IMR-90 (cell line): ENCODE data around the gene HERC5. TPM values are rescaled to one million over a fixed set of nuclear protein-coding genes. Genes with fewer than 3 reads are reported as not detected.

ENCODE experiments used
- ATAC-seq: fragments of 200-7000 bp; cut with Tn5 transposase; 2 replicates; pipeline ENCODE4 v1.9.1; 2020; ENCODE audit warnings: low read depth, mild to moderate bottlenecking, moderate library complexity
- BruUV-seq: library from RNA; stranded (reverse); fragments of 400-500 nt; replicated peaks from 2 replicates; lab custom pipeline; 2021; lab: Mats Ljungman, UMichigan
- CTCF ChIA-PET: fragments of 300-600 bp; formaldehyde crosslinking; extraction: SDS; loops from one replicate; lab custom pipeline; 2021; ENCODE audit warnings: antibody characterized with exemption; lab: Yijun Ruan, JAX
- POLR2A ChIA-PET: fragments of 300-600 bp; sonication (Branson Sonifier 250); formaldehyde crosslinking; loops from one replicate; lab custom pipeline; 2022; ENCODE audit warnings: antibody characterized with exemption; ENCODE audit not compliant: unreplicated experiment; lab: Charles Lee
- DNase-seq: peaks from one replicate; pipeline ENCODE4 v3.0.0; 2013
- H2AFZ ChIP-seq: replicated peaks from 2 replicates; pipeline ENCODE3; 2013; ENCODE audit warnings: low read length, mild to moderate bottlenecking; ENCODE audit not compliant: poor library complexity
- H2AK5ac ChIP-seq: 2 replicates; pipeline ENCODE4 v1.6.1; 2013; ENCODE audit warnings: low read depth, low read length, inconsistent platforms
- H2AK9ac ChIP-seq: replicated peaks from 2 replicates; pipeline ENCODE3; 2013; ENCODE audit warnings: mild to moderate bottlenecking, low read depth, low read length, moderate library complexity; ENCODE audit not compliant: poor library complexity
- H2BK120ac ChIP-seq: 2 replicates; pipeline ENCODE4 v1.6.1; 2013; ENCODE audit warnings: low read depth, low read length, inconsistent platforms
- H2BK15ac ChIP-seq: 3 replicates; pipeline ENCODE4 v1.6.1; 2013; ENCODE audit warnings: low read depth, low read length, inconsistent platforms
- H2BK20ac ChIP-seq: 2 replicates; pipeline ENCODE4 v1.6.1; 2013; ENCODE audit warnings: low read depth, mild to moderate bottlenecking, inconsistent platforms, low read length, moderate library complexity
- H2BK5ac ChIP-seq: 2 replicates; pipeline ENCODE4 v1.6.1; 2013; ENCODE audit warnings: mild to moderate bottlenecking, low read depth, low read length, inconsistent platforms; ENCODE audit not compliant: poor library complexity, severe bottlenecking
- H3K14ac ChIP-seq: replicated peaks from 2 replicates; pipeline ENCODE4 v1.6.1; 2013; ENCODE audit warnings: low read depth, low read length, inconsistent platforms
- H3K18ac ChIP-seq: 2 replicates; pipeline ENCODE4 v1.6.1; 2013; ENCODE audit warnings: low read depth, low read length, control low read depth
- H3K23ac ChIP-seq: 2 replicates; pipeline ENCODE4 v1.6.1; 2013; ENCODE audit warnings: low read depth, low read length, inconsistent platforms
- H3K27ac ChIP-seq: 2 replicates; pipeline ENCODE4 v1.5.1; 2013; ENCODE audit warnings: mild to moderate bottlenecking, control low read depth, low read length; ENCODE audit not compliant: insufficient read depth
- H3K27me3 ChIP-seq: 2 replicates; pipeline ENCODE4 v1.6.1; 2013; ENCODE audit warnings: low read length; ENCODE audit not compliant: control insufficient read depth, insufficient read depth
- H3K36me3 ChIP-seq: 2 replicates; pipeline ENCODE4 v1.6.1; 2013; ENCODE audit warnings: low read length, mixed read lengths; ENCODE audit not compliant: control insufficient read depth, insufficient read depth
- H3K4ac ChIP-seq: 2 replicates; pipeline ENCODE4 v1.6.1; 2013; ENCODE audit warnings: low read depth, low read length, inconsistent platforms
- H3K4me1 ChIP-seq: 2 replicates; pipeline ENCODE4 v1.6.1; 2013; ENCODE audit warnings: low read length, mixed read lengths; ENCODE audit not compliant: control insufficient read depth, insufficient read depth
- H3K4me2 ChIP-seq: 2 replicates; pipeline ENCODE4 v1.6.1; 2013; ENCODE audit warnings: low read depth, mild to moderate bottlenecking, control low read depth, low read length, moderate library complexity
- H3K4me3 ChIP-seq: 2 replicates; pipeline ENCODE4 v1.5.1; 2013; ENCODE audit warnings: low read depth, mild to moderate bottlenecking, control low read depth, low read length, moderate library complexity; ENCODE audit not compliant: insufficient read depth
- H3K56ac ChIP-seq: 2 replicates; pipeline ENCODE4 v1.6.1; 2013; ENCODE audit warnings: low read length, inconsistent platforms; ENCODE audit not compliant: insufficient read depth; ENCODE audit errors: extremely low read depth
- H3K79me1 ChIP-seq, 2 experiments: 2 replicates each; pipeline ENCODE4 v1.6.1; 2013; ENCODE audit warnings: low read length in 2 of 2, inconsistent platforms in 1 of 2, low read depth in 1 of 2
- H3K9ac ChIP-seq: 2 replicates; pipeline ENCODE4 v1.6.1; 2013; ENCODE audit warnings: low read depth, low read length, control low read depth
- H3K9me1 ChIP-seq: 2 replicates; pipeline ENCODE4 v1.6.1; 2013; ENCODE audit warnings: low read length, inconsistent platforms; ENCODE audit not compliant: insufficient read depth
- H3K9me3 ChIP-seq: 2 replicates; pipeline ENCODE4 v1.6.1; 2013; ENCODE audit warnings: low read length; ENCODE audit not compliant: control insufficient read depth, insufficient read depth
- H4K20me1 ChIP-seq: 2 replicates; pipeline ENCODE4 v1.6.1; 2013; ENCODE audit warnings: low read length, inconsistent platforms; ENCODE audit not compliant: insufficient read depth
- H4K5ac ChIP-seq: 2 replicates; pipeline ENCODE4 v1.6.1; 2013; ENCODE audit warnings: mild to moderate bottlenecking, low read depth, low read length, control low read depth
- H4K8ac ChIP-seq, 2 experiments: 2 replicates each; pipeline ENCODE4 v1.6.1; 2013; ENCODE audit warnings: low read depth in 2 of 2, low read length in 2 of 2, control low read depth in 1 of 2, inconsistent platforms in 1 of 2
- H4K91ac ChIP-seq: 2 replicates; pipeline ENCODE4 v1.6.1; 2013; ENCODE audit warnings: low read depth, low read length, inconsistent platforms; ENCODE audit not compliant: insufficient read depth
- CEBPB ChIP-seq: IDR thresholded peaks from 2 replicates; pipeline ENCODE4 v1.6.1; 2012; ENCODE audit warnings: low read depth, low read length, improper control_type of control experiment
- CHD1 ChIP-seq: IDR thresholded peaks from 2 replicates; pipeline ENCODE4 v1.6.1; 2012; ENCODE audit warnings: low read depth, low read length, improper control_type of control experiment
- NFE2L2 ChIP-seq: fragments of 150-350 bp; IDR thresholded peaks from 2 replicates; pipeline ENCODE4 v1.6.1; 2016; ENCODE audit warnings: low read depth, mild to moderate bottlenecking, low read length
- POLR2A ChIP-seq: IDR thresholded peaks from 2 replicates; pipeline ENCODE4 v1.6.1; 2012; ENCODE audit warnings: mild to moderate bottlenecking, low read depth, low read length
- WGBS, 2 experiments: methylation state at CpG; one replicate each; pipeline versions ENCODE4 v1.1.5 to v1.1.7; 2013; ENCODE audit warnings: missing lambda C conversion rate in 2 of 2; ENCODE audit not compliant: insufficient read length in 1 of 2; ENCODE audit errors: extremely low coverage in 2 of 2; 5-methylcytosine and 5-hydroxymethylcytosine counted together
- dilution Hi-C: fragments of 300-500 bp; cut with HindIII; formaldehyde crosslinking; loops from one replicate; pipeline ENCODE4 v1.14.3; 2018; ENCODE audit warnings: low sequenced_read_pairs; ENCODE audit not compliant: unreplicated experiment
- in situ Hi-C: fragments of 300-500 bp; cut with MboI; formaldehyde crosslinking; loops from 3 replicates; pipeline ENCODE4 v1.14.3; 2019; ENCODE audit warnings: low sequenced_read_pairs, inconsistent platforms, mixed read lengths
- intact Hi-C: fragments of 100-400 bp; cut with micrococcal nuclease; formaldehyde crosslinking; loops from 2 replicates; pipeline ENCODE4 v1.10.0; 2022
- polyA plus RNA-seq, 3 experiments: library from polyadenylated mRNA; depleted of rRNA; stranded (reverse); fragments of >200 nt; gene quantifications; 2 replicates each; pipeline ENCODE4 v1.2.3, GENCODE V29; 2012; ENCODE audit warnings: low replicate concordance in 1 of 3
- total RNA-seq: library from RNA; depleted of rRNA; stranded (reverse); fragments of >200 nt; gene quantifications from 2 replicates; pipeline ENCODE4 v1.2.3, GENCODE V29; 2012
- TF ChIP-seq, protein P1 (sequence below): fragments of 150-350 bp; IDR thresholded peaks from 2 replicates; pipeline ENCODE4 v1.6.1; 2017; ENCODE audit warnings: mild to moderate bottlenecking, antibody characterized with exemption, low read length, low read depth

Gene HERC5
- total and polyA plus RNA-seq, 2 of the 4 experiments (the other 2 are of a cell fraction), result under 0.01 TPM; not detected in 1

DNA sequence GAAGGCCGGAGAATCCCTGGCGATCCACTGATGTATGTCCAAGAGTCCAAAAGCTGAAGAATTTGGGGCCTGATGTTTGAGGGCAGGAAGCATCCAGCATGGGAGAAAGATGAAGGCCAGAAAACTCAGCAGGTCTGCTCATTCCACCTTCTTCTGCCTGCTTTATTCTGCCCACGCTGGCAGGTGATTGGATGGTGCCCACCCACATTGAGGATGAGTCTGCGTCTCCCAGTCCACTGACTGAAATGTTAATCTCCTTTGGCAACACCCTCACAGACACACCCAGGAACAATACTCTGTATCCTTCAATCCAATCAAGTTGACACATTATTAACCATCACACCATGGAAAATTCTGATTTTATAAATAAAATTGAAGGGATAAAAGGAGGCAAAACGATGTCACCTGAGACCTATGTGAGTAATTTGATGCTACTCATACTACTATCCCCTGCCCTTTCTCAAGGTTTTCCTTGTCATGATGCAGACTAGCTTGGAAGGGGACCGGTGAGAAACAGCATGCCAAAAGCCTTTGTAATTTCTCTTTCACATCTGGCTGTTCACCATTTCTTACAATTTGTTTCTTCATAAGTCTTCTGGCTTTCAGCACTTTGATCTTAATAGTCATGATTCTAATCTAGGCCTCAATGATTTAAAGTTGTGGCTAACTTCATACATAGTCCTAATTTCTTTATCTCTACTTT, 76.3 kb downstream of the HERC5 start:
- H3K23ac ChIP-seq, result peak overlapping the region; percentile 45; the same call in 1 of the 2 replicates
- no peaks in the 10 kb centered on the region for H3K36me3 ChIP-seq
- peak overlapping the region; percentile 89 for H2BK120ac ChIP-seq
- no peak overlapping the region for H3K4me3 ChIP-seq
- ATAC-seq (peak; percentile 36; the same call in 1 of the 2 replicates), DNase-seq (peak; percentile 85)
- 0 out of 4 replicates have a peak, but pooled peaks cover 0 to 11% of the 10 kb centered on the region in 2 experiments for H3K79me1 ChIP-seq
- 0 out of 2 replicates have a peak, but pooled peaks cover 2% of the 10 kb centered on the region for H3K9me1 ChIP-seq
- CTCF ChIA-PET, result interaction anchor here (0.6 kb wide), 1 partner anchor 58 kb away, joined by 9 read pairs; no protein-coding TSS in a partner anchor
- H4K5ac ChIP-seq, result 0 out of 2 replicates have a peak overlapping the region, but pooled peaks have one; percentile 29
- in situ Hi-C loops (loop anchor here (25.0 kb wide), 1 partner anchor 279 kb away; no protein-coding TSS in a partner anchor), dilution Hi-C loops (no loop called here), intact Hi-C loops (loop anchor here (5.0 kb wide), 3 partner anchors 59 to 579 kb away; partner anchors contain the start of genes HERC3 and TIGD2)
- peak overlapping the region; percentile 10 to 74; a peak in 3 of 4 replicates for H4K8ac ChIP-seq
- H2BK15ac ChIP-seq, result peak overlapping the region; percentile 72; the same call in 2 of the 3 replicates
- peak overlapping the region; percentile 66; the same call in 1 of the 2 replicates for H4K91ac ChIP-seq
- H3K14ac ChIP-seq, result peak overlapping the region; percentile 60
- H4K20me1 ChIP-seq, result peaks cover 3% of the 10 kb centered on the region; the same call in 1 of the 2 replicates
- peak overlapping the region; percentile 99 for H2BK5ac ChIP-seq
- H3K18ac ChIP-seq, result no peak overlapping the region; the same call in 1 of the 2 replicates
- H3K4me1 ChIP-seq, result peaks cover 4% of the 10 kb centered on the region
- POLR2A ChIA-PET, result no interaction called here
- peak overlapping the region; percentile 85 for H3K4ac ChIP-seq
- H3K4me2 ChIP-seq, result no peak overlapping the region; the same call in 1 of the 2 replicates
- H2AK9ac ChIP-seq, result peak overlapping the region; percentile 91
- no peak for TF ChIP-seq NFE2L2
- no peak for TF ChIP-seq CHD1
- TF ChIP-seq CEBPB, result 0 out of 2 replicates have a peak, but pooled peaks have one; percentile 1
- TF ChIP-seq, protein P1, sequence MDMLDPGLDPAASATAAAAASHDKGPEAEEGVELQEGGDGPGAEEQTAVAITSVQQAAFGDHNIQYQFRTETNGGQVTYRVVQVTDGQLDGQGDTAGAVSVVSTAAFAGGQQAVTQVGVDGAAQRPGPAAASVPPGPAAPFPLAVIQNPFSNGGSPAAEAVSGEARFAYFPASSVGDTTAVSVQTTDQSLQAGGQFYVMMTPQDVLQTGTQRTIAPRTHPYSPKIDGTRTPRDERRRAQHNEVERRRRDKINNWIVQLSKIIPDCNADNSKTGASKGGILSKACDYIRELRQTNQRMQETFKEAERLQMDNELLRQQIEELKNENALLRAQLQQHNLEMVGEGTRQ, result no peak
- no peak for TF ChIP-seq POLR2A
- H3K9me3 ChIP-seq, result no peaks in the 10 kb centered on the region
- no TSS peak for BruUV-seq
- no peak overlapping the region for H3K9ac ChIP-seq
- H2AFZ ChIP-seq, result peak overlapping the region; percentile 77
- 80% methylated on average over 1 of the region's 6 CpGs; no CpG with 5 or more reads in 1 of the 2 experiments for WGBS, 2 experiments
- H2BK20ac ChIP-seq, result peak overlapping the region; percentile 86
- H3K27ac ChIP-seq, result peak overlapping the region; percentile 35; the same call in 1 of the 2 replicates
- H3K56ac ChIP-seq, result no peak overlapping the region; the same call in 1 of the 2 replicates
- no peaks in the 10 kb centered on the region for H3K27me3 ChIP-seq
- H2AK5ac ChIP-seq, result peak overlapping the region; percentile 91
